ENCODE measurements around the gene RNLS.

- TF ChIP-seq CTCF (IDR thresholded peaks at IDR 0.05): no peak
- TF ChIP-seq MAX (CRISPR knock-in tag; IDR thresholded peaks at IDR 0.05): no peak
- no peak for TF ChIP-seq E2F1 (CRISPR knock-in tag; IDR thresholded peaks at IDR 0.05)
- TF ChIP-seq USF2 (CRISPR knock-in tag; IDR thresholded peaks at IDR 0.05): no peak
- no peak for TF ChIP-seq KAT7 (CRISPR knock-in tag; IDR thresholded peaks at IDR 0.05; ENCODE audit: borderline replicate concordance)
- no peak for TF ChIP-seq FOXJ3 (CRISPR knock-in tag; IDR thresholded peaks at IDR 0.05; ENCODE audit: borderline replicate concordance)
- no peak for TF ChIP-seq RELA (CRISPR knock-in tag; IDR thresholded peaks at IDR 0.05; ENCODE audit: borderline replicate concordance)
Observed at GRCh38 chr10:88474884-88475844, 108.0 kb downstream of the RNLS start.

Data from WTC11 (cell line).